Activated CD8-positive, alpha-beta memory T cell treated with anti-CD3 and anti-CD28 coated beads, Interleukin-2, amount 50 U/mL, for 48 hours (primary cell): ENCODE measurements around the gene CYP4Z1.
"Not testable (repeated sequence)": the region's sequence is repeated elsewhere in the genome, so short reads cannot be mapped to it uniquely, and the experiment has no call there.

Experiments
- DNase-seq: peaks from one replicate; pipeline ENCODE4 v3.0.0-alpha.2; 2020

The CYP4Z1 gene

GRCh38 chr1:47129489-47130230, 62.6 kb downstream of the CYP4Z1 start:
- not testable (repeated sequence) for DNase-seq

GRCh38 chr1:47132665-47133064, 65.6 kb downstream of the CYP4Z1 start:
- not testable (repeated sequence) for DNase-seq

GRCh38 chr1:47137198-47137597, 70.2 kb downstream of the CYP4Z1 start, which contains the start of gene CYP4A22:
Gene CYP4A22 (plus strand): TSS chr1:47137441. CDS start chr1:47137486, 45 bp downstream.
- no peak for DNase-seq

- no peak for DNase-seq
Measured at GRCh38 chr1:47137925-47138615, 71.0 kb downstream of the CYP4Z1 start.

GRCh38 chr1:47140358-47140757, 73.3 kb downstream of the CYP4Z1 start:
- not testable (repeated sequence) for DNase-seq

GRCh38 chr1:47143654-47144053, 76.6 kb downstream of the CYP4Z1 start:
- DNase-seq: not testable (repeated sequence)

- not testable (repeated sequence) for DNase-seq
Measured at GRCh38 chr1:47146495-47146894, 79.5 kb downstream of the CYP4Z1 start.

GRCh38 chr1:47147047-47147785, 80.2 kb downstream of the CYP4Z1 start:
- DNase-seq: no peak

GRCh38 chr1:47149162-47149561, 82.1 kb downstream of the CYP4Z1 start:
- DNase-seq: not testable (repeated sequence)

GRCh38 chr1:47156457-47156856, 89.4 kb downstream of the CYP4Z1 start:
- DNase-seq: not testable (repeated sequence)

GRCh38 chr1:47157957-47158356, 90.9 kb downstream of the CYP4Z1 start:
- not testable (repeated sequence) for DNase-seq

- DNase-seq: no peak
Measured at GRCh38 chr1:47160716-47161115, 93.7 kb downstream of the CYP4Z1 start.

GRCh38 chr1:47161298-47162040, 94.4 kb downstream of the CYP4Z1 start:
- no peak for DNase-seq

- no peak for DNase-seq
Measured at GRCh38 chr1:47164552-47164951, 97.5 kb downstream of the CYP4Z1 start.
